NCI-H2107 (cell line): ENCODE measurements around the gene SMIM43.

Experiments used
- DNase-seq: peaks from one replicate; lab custom pipeline; 2025; lab: John Stamatoyannopoulos, UW

The SMIM43 gene

GRCh38 chr4:121764702-121765367 is at the start of gene SMIM43:
Gene SMIM43 (minus strand): TSS chr4:121765164. CDS start chr4:121765105, 59 bp downstream.
- no peak for DNase-seq

GRCh38 chr4:121814756-121815155 is 49.8 kb upstream of the SMIM43 start:
- DNase-seq: no peak

- no peak for DNase-seq
These were observed 46.2 kb upstream of the SMIM43 start for GRCh38 chr4:121811122-121811521.

GRCh38 chr4:121806411-121806810 is 41.4 kb upstream of the SMIM43 start:
- DNase-seq: no peak

GRCh38 chr4:121801715-121802075 is 36.7 kb upstream of the SMIM43 start:
- DNase-seq: no peak

GRCh38 chr4:121800961-121801714 is 36.2 kb upstream of the SMIM43 start, which contains the start of gene EXOSC9:
Gene EXOSC9 (plus strand): TSS chr4:121801323. CDS start chr4:121801425, 102 bp downstream.
- DNase-seq: peak; percentile 72

GRCh38 chr4:121800638-121800960 is 35.6 kb upstream of the SMIM43 start:
- no peak for DNase-seq

GRCh38 chr4:121799867-121800501 is 35.0 kb upstream of the SMIM43 start:
- DNase-seq: no peak

- DNase-seq: no peak
These were observed 34.4 kb upstream of the SMIM43 start for GRCh38 chr4:121799208-121799823.

- DNase-seq: no peak
These were observed 31.3 kb upstream of the SMIM43 start for GRCh38 chr4:121796283-121796682.

GRCh38 chr4:121794505-121795188 is 29.7 kb upstream of the SMIM43 start:
- DNase-seq: no peak

- DNase-seq: no peak
These were observed 28.0 kb upstream of the SMIM43 start for GRCh38 chr4:121792966-121793365.

- DNase-seq: no peak
These were observed 26.5 kb upstream of the SMIM43 start for GRCh38 chr4:121791481-121791880.

- no peak for DNase-seq
These were observed 26.0 kb upstream of the SMIM43 start for GRCh38 chr4:121790976-121791375.

- no peak for DNase-seq
These were observed 25.2 kb upstream of the SMIM43 start for GRCh38 chr4:121789960-121790829.

- DNase-seq: no peak
These were observed 24.5 kb upstream of the SMIM43 start for GRCh38 chr4:121789455-121789854.

GRCh38 chr4:121788896-121789295 is 23.9 kb upstream of the SMIM43 start:
- DNase-seq: no peak

- DNase-seq: no peak
These were observed 21.3 kb upstream of the SMIM43 start for GRCh38 chr4:121786221-121786620.

GRCh38 chr4:121785479-121785878 is 20.5 kb upstream of the SMIM43 start:
- no peak for DNase-seq

- no peak for DNase-seq
These were observed 20.0 kb upstream of the SMIM43 start for GRCh38 chr4:121784975-121785374.

- DNase-seq: no peak
These were observed 19.4 kb upstream of the SMIM43 start for GRCh38 chr4:121784401-121784800.
